A549 (cell line): Measurements from ENCODE around the gene TAGAP. TPM values are rescaled to one million over a fixed set of nuclear protein-coding genes. Genes with fewer than 3 reads are reported as not detected.

ENCODE experiments used
- ATAC-seq, 2 experiments: fragments of 200-7000 bp in 1 of 2; fragments of >200 bp in 1 of 2; cut with Nextera tagmentation in 1 of 2; cut with Tn5 transposase in 1 of 2; 3 replicates each; pipeline versions ENCODE4 v1.8.0 to v1.9.1; 2018 to 2020; ENCODE audit warnings: mild to moderate bottlenecking in 1 of 2, moderate library complexity in 1 of 2
- CTCF ChIA-PET: fragments of 300-600 bp; sonication (Branson Sonifier 250); formaldehyde crosslinking; extraction: SDS; loops from one replicate; lab custom pipeline; 2021; ENCODE audit warnings: antibody characterized with exemption, inconsistent platforms; lab: Yijun Ruan, JAX
- POLR2A ChIA-PET: fragments of 350-600 bp; formaldehyde crosslinking; extraction: SDS; loops from one replicate; lab custom pipeline; 2021; ENCODE audit warnings: antibody characterized with exemption, inconsistent platforms; lab: Yijun Ruan, JAX
- DNase-seq, 2 experiments: peaks; one replicate each; pipeline versions ENCODE4 v3.0.0 to v3.0.0-alpha.2; 2011 to 2016; ENCODE audit warnings: low read depth in 1 of 2, low spot score in 1 of 2
- FAIRE-seq: peaks from 2 replicates; lab custom pipeline; 2011; peaks lifted over from hg19 to GRCh38; lab: Jason Lieb, UNC
- H3K27ac ChIP-seq, 2 experiments: fragments of >200 bp; sonication (Bioruptor Twin); formaldehyde crosslinking; 3 replicates each; pipeline ENCODE4 v1.5.1; 2016 to 2017
- H3K4me1 ChIP-seq: fragments of >200 bp; sonication (Bioruptor Twin); formaldehyde crosslinking; 3 replicates; pipeline ENCODE4 v1.6.1; 2016
- H3K4me2 ChIP-seq: fragments of >200 bp; sonication (Bioruptor Twin); formaldehyde crosslinking; 3 replicates; pipeline ENCODE4 v1.6.1; 2016
- H3K4me3 ChIP-seq: fragments of >200 bp; sonication (Bioruptor Twin); formaldehyde crosslinking; 3 replicates; pipeline ENCODE4 v1.5.1; 2016
- H3K9me3 ChIP-seq: fragments of >200 bp; sonication (Bioruptor Twin); formaldehyde crosslinking; 3 replicates; pipeline ENCODE4 v1.6.1; 2016
- ATOH8 ChIP-seq: fragments of 250-450 bp; sonication (Bioruptor Pico); IDR thresholded peaks from 2 replicates; pipeline ENCODE4 v1.5.0; 2020; ENCODE audit warnings: low read depth, mild to moderate bottlenecking, moderate library complexity
- BCL3 ChIP-seq: fragments of >200 bp; sonication (Bioruptor Twin); formaldehyde crosslinking; IDR thresholded peaks from 3 replicates; pipeline ENCODE4 v1.6.1; 2016
- CBX2 ChIP-seq: fragments of 200-600 bp; sonication (generic); IDR thresholded peaks from 2 replicates; pipeline ENCODE4 v1.6.1; 2016; ENCODE audit warnings: low read depth, mild to moderate bottlenecking, borderline replicate concordance
- EHMT2 ChIP-seq: fragments of 200-600 bp; sonication (generic); IDR thresholded peaks from 2 replicates; pipeline ENCODE4 v1.6.1; 2016; ENCODE audit warnings: antibody characterized with exemption, low read depth, mild to moderate bottlenecking, moderate library complexity
- EP300 ChIP-seq, 2 experiments: fragments of >200 bp; sonication (Bioruptor Twin); formaldehyde crosslinking; IDR thresholded peaks; 2 replicates in 1 of 2; 3 replicates in 1 of 2; pipeline ENCODE4 v1.6.1; 2016 to 2017
- FOSL2 ChIP-seq, 2 experiments: fragments of 450-650 bp in 1 of 2; fragments of >200 bp in 1 of 2; sonication (Bioruptor Twin) in 1 of 2; formaldehyde crosslinking; IDR thresholded peaks; 2 replicates each; pipeline versions ENCODE4 v1.5.0 to v1.6.1; 2016 to 2020; ENCODE audit warnings: mild to moderate bottlenecking in 1 of 2, moderate library complexity in 1 of 2
- GATA3 ChIP-seq: IDR thresholded peaks from 2 replicates; pipeline ENCODE4 v1.6.1; 2012; ENCODE audit warnings: borderline replicate concordance
- HES2 ChIP-seq: fragments of >200 bp; sonication (Bioruptor Twin); formaldehyde crosslinking; IDR thresholded peaks from 2 replicates; pipeline ENCODE4 v1.6.1; 2016
- HEYL ChIP-seq: fragments of 250-450 bp; sonication (Bioruptor Pico); IDR thresholded peaks from 2 replicates; pipeline ENCODE4 v1.8.0; 2021; ENCODE audit warnings: mild to moderate bottlenecking, moderate library complexity
- HOXA7 ChIP-seq: fragments of 250-450 bp; sonication (Bioruptor Pico); IDR thresholded peaks from 2 replicates; pipeline ENCODE4 v1.5.0; 2020; ENCODE audit warnings: mild to moderate bottlenecking, moderate library complexity
- HOXB13 ChIP-seq: fragments of 250-450 bp; sonication (Bioruptor Pico); IDR thresholded peaks from 2 replicates; pipeline ENCODE4 v1.5.0; 2020; ENCODE audit warnings: low read depth, mild to moderate bottlenecking, moderate library complexity
- JUN ChIP-seq, 2 experiments: fragments of >200 bp; sonication (Bioruptor Twin); formaldehyde crosslinking; IDR thresholded peaks; 2 replicates in 1 of 2; 3 replicates in 1 of 2; pipeline ENCODE4 v1.6.1; 2016 to 2017
- MAFK ChIP-seq: fragments of 450-650 bp; IDR thresholded peaks from 2 replicates; pipeline ENCODE4 v1.6.1; 2014; ENCODE audit not compliant: partially characterized antibody
- MYC ChIP-seq: IDR thresholded peaks from 2 replicates; pipeline ENCODE4 v1.6.1; 2012; ENCODE audit warnings: mild to moderate bottlenecking, inconsistent platforms, low read length, improper control_type of control experiment, borderline replicate concordance
- NFE2L2 ChIP-seq: fragments of 150-350 bp; conservative IDR thresholded peaks from 2 replicates; pipeline ENCODE4 v1.6.1; 2014; ENCODE audit warnings: low read length
- NR3C1 ChIP-seq: fragments of >200 bp; sonication (Bioruptor Twin); formaldehyde crosslinking; IDR thresholded peaks from 3 replicates; pipeline ENCODE4 v1.6.1; 2017
- PBX3 ChIP-seq: IDR thresholded peaks from 2 replicates; pipeline ENCODE4 v1.6.1; 2012
- PHF8 ChIP-seq: fragments of 200-600 bp; sonication (generic); IDR thresholded peaks from 2 replicates; pipeline ENCODE4 v1.6.1; 2016; ENCODE audit warnings: low read depth, mild to moderate bottlenecking, antibody characterized with exemption, moderate library complexity, borderline replicate concordance
- RNF2 ChIP-seq: fragments of 200-600 bp; sonication (generic); IDR thresholded peaks from 2 replicates; pipeline ENCODE4 v1.6.1; 2016; ENCODE audit warnings: low read depth, mild to moderate bottlenecking, antibody characterized with exemption, moderate library complexity, borderline replicate concordance
- SREBF2 ChIP-seq: fragments of 450-650 bp; IDR thresholded peaks from 2 replicates; pipeline ENCODE4 v1.6.1; 2014; ENCODE audit warnings: mild to moderate bottlenecking, moderate library complexity
- WGBS: methylation state at CpG from one replicate; pipeline ENCODE4 v1.1.6; 2017; ENCODE audit errors: missing lambda C conversion rate; 5-methylcytosine and 5-hydroxymethylcytosine counted together
- polyA plus RNA-seq, 4 experiments: library from polyadenylated mRNA; depleted of rRNA in 3 of 4; stranded (reverse); fragments of >200 nt; fragmentation: RNase III in 1 of 4; extraction: RNeasy Plus Mini Kit Qiagen cat#74134 plus additional on column Dnase treatment in 1 of 4; gene quantifications; 2 replicates in 3 of 4; 3 replicates in 1 of 4; pipeline ENCODE4 v1.2.3, GENCODE V29; 2011 to 2017

Gene TAGAP
- polyA plus RNA-seq, 2 of the 4 experiments (the other 2 are of a cell fraction): not detected

- TF ChIP-seq RNF2: no peak
- TF ChIP-seq BCL3: no peak
- no peak for TF ChIP-seq HOXA7 (CRISPR knock-in tag)
- no peak for TF ChIP-seq SREBF2
- TF ChIP-seq PBX3: no peak
- no peak for TF ChIP-seq PHF8
- no peak for TF ChIP-seq NR3C1
- TF ChIP-seq EP300 (IDR thresholded peaks at IDR 0.05): no peak
- no peak for TF ChIP-seq MAFK
- TF ChIP-seq EHMT2: no peak
- TF ChIP-seq, all 56 proteins: peak for 0
These were observed 47.8 kb upstream of the TAGAP start (continued) for GRCh38 chr6:159092631-159093030.

GRCh38 chr6:159090530-159091480, 46.0 kb upstream of the TAGAP start:
- no peak overlapping the region for H3K4me3 ChIP-seq
- no peak overlapping the region for H3K27ac ChIP-seq
- H3K4me1 ChIP-seq: no peaks in the 10 kb centered on the region
- no peak overlapping the region for H3K4me2 ChIP-seq
- CTCF ChIA-PET: interaction anchor here (0.6 to 2.8 kb wide), 3 partner anchors 13 to 165 kb away, joined by 3 to 11 read pairs (median 3); no protein-coding TSS in a partner anchor
- FAIRE-seq (no peak), ATAC-seq (no peak), DNase-seq (no peak)
- WGBS: 57% methylated on average over 10 of the region's 10 CpGs
- TF ChIP-seq JUN (IDR thresholded peaks at IDR 0.05) (no peak), HEYL (CRISPR knock-in tag) (no peak), NFE2L2 (no peak)
- TF ChIP-seq, all 56 proteins: peak for 0
- H3K9me3 ChIP-seq: no peaks in the 10 kb centered on the region
- POLR2A ChIA-PET: no interaction called here

GRCh38 chr6:159089909-159090308, 45.1 kb upstream of the TAGAP start:
- no peak for ATAC-seq
- no peak for DNase-seq
- no peak overlapping the region for H3K27ac ChIP-seq
- 18% methylated on average over 3 of the region's 3 CpGs for WGBS
- no peak for FAIRE-seq
- H3K4me2 ChIP-seq: no peak overlapping the region
- CTCF ChIA-PET: interaction anchor here (2.8 kb wide), 1 partner anchor 14 kb away, joined by 11 read pairs; no protein-coding TSS in a partner anchor
- POLR2A ChIA-PET: no interaction called here
- H3K4me3 ChIP-seq: no peak overlapping the region
- H3K4me1 ChIP-seq: no peaks in the 10 kb centered on the region
- no peak for TF ChIP-seq MYC
- no peak for TF ChIP-seq HES2
- TF ChIP-seq ATOH8: no peak
- TF ChIP-seq HOXB13 (CRISPR knock-in tag): no peak
- no peak for TF ChIP-seq CBX2
- no peak for TF ChIP-seq GATA3
- no peak for TF ChIP-seq FOSL2 (IDR thresholded peaks at IDR 0.05)
- no peak for TF ChIP-seq FOSL2 (CRISPR knock-in tag; IDR thresholded peaks at IDR 0.05)
- H3K9me3 ChIP-seq: no peaks in the 10 kb centered on the region
